CD4-positive, alpha-beta T cell treated with Interferon gamma for 1 hour (primary cell): ENCODE data around the gene TESK2.

ENCODE experiments used
- DNase-seq: peaks from one replicate; pipeline ENCODE4 v3.0.0-alpha.2; 2020

TESK2 gene

GRCh38 chr1:45470306-45470798, 20.6 kb downstream of the TESK2 start:
- DNase-seq, result no peak

DNA sequence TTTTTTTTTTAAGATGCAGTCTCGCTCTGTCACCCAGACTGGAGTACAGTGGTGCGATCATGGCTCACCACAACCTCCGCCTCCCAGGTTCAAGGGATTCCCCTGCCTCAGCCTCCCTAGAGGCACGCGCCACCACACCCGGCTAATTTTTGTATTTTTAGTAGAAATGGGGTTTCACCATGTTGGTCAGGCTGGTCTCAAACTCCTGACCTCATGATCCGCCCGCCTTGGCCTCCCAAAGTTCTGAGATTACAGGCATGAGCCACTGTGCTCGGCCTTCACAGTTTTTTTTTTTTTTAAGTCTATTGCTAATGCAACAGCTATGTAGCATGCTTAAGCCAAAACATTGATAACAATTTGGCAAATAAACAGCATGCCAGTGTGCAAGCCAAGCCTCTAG, 23.6 kb downstream of the TESK2 start:
- DNase-seq, result peak; percentile 7

GRCh38 chr1:45465277-45465676, 25.7 kb downstream of the TESK2 start:
- DNase-seq, result no peak

DNA sequence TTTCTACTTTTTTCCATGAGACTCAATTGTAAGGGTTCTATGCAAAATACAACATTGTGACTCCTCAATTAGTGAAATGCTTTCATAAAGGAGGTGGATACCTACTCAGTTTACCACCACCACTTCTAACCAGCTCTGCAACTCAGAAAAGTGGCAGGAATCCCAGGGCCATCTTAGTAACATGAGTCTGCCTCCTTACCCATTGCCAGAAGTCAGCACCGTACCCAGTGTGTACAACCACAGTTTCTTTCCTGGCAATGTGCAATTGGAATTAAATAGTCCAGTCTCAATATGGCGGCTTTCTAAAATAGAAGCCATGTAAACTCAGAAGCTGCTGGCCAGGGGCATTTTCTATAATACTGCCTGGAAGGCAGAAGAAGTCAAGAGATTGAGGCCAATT, 32.1 kb downstream of the TESK2 start:
- DNase-seq, result no peak

GRCh38 chr1:45456531-45456930, 34.4 kb downstream of the TESK2 start:
- no peak for DNase-seq

DNA sequence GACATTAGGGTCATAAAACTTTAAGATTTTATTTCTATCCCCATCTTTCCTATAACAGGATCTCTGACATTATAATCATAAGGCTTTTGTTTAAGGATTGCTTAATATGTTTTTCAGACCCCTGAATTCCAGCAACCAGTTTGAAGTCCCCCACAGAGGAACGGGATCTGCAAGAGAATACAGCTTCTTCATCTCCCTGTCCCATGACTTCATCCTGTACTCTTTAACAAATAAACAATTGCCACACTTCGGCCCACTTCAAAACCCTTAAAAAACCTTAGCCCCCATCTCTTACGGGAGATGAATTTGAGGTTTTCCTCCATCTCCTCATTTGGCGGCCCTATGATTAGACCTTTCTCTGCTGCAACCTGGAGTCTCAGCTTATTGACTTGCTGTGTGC, 35.8 kb downstream of the TESK2 start:
- DNase-seq, result no peak

GRCh38 chr1:45454464-45454863, 36.5 kb downstream of the TESK2 start:
- no peak for DNase-seq

DNA sequence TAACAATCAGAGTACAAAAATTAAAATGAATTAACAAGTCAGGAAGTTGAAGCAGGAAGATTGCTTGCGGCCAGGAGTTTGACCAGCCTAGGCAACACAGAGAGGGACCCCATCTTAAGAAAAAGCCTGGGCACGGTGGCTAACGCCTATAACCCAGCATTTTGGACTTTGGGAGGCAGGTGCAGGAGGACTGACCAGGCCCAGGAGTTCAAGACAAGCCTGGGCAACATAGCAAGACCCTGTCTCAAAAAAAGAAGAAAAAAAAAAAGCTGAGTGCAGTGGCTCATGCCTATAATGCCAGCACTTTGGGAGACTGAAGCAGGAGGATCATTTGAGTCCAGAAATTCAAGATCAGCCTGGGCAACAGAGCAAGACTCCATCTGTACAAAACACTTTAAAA, 38.5 kb downstream of the TESK2 start:
- no peak for DNase-seq

GRCh38 chr1:45448357-45448756, 42.6 kb downstream of the TESK2 start:
- DNase-seq, result no peak

DNA sequence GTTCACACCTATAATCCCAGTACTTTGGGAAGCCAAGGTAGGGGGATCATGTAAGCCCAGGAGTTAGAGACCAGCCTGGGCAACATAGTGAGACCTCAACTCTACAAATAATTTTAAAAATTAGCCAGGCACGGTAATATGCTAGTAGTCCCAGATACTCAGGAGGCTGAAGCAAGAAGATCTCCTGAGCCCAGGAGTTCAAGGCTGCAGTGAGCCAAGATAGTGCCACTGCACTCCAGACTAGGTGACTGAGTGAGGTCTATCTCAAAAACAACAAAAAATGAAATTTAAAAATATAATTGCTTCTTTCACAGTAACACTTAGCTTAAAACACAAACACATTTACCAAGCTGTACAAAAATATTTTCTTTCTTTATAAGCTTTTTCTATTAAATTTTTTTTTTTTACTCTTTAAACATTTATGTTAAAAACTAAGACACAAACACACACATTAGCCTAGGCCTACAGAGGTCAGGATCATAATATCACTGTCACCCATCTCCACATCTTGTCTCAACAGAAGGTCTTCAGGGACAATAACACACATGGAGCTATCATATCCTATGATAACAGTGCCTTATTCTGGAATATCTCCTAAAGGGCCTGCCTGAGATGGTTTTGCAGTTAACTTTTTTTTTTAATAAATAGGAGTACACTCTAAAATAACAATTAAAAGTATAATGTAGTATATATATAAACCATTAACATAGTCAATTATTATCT, 43.9 kb downstream of the TESK2 start:
- no peak for DNase-seq

- DNase-seq, result no peak
Measured at GRCh38 chr1:45446530-45446929, 44.4 kb downstream of the TESK2 start.

DNA sequence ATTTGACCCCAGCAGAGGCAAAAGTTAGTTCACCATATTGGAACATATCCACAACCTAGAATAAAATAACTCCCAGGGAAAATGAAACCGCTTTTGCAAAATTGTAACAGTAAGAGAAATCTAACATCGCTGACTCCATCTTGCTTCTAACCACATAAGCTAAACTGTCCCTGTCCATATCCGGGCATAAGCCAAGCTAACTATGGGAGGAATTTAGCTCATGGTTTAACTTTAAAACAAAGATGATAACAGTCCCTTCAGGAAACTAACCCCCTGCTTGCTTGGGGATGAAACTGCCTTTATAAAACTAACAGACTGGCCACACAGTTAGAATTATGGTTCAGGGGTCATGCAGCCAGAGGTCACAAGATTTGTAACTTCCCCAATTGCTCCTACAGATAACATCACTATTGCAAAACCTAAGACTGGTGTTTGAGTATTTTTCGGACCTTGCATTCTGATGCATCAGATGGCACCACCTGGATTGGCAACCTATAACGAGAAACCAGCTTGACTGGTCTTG, 46.3 kb downstream of the TESK2 start:
- DNase-seq, result no peak

DNA sequence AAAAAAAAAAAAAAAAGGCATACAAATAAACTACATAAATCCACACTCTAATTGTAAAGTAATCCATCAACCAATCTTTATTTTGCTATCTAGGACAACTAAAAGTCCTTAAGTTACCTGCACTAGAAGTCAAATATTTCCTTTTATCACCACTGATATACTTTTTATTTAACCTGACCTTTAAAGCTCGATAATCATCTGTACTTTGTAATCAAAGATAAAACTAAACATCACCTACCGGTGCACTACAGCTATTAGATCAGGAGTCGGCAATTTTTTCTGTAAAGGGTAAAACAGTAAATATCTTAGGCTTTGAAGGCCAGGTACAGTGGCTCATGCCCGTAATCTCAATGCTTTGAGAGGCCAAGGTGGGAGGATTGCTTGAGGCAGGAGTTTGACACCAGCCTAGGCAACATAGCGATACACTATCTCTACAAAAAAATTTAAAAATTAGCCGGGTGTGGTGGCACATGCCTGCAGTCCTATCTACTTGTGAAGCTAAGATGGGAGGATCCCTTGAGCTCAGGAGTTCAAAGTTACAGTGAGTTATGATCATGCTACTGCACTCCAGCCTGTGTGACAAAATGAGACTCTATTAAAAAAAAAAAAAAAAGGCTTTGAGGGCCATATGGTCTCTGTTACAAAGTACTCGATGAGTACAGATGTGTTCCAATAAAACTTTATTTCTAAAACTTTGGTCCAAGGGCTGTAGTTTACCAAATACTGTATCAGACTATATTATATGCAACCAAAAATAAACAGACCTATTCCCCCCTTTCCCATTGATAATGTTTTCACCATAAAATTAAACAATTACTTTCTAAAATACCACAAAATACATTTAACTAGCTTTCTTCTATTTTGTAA, 47.1 kb downstream of the TESK2 start:
- no peak for DNase-seq

- no peak for DNase-seq
Measured at GRCh38 chr1:45442272-45442671, 48.7 kb downstream of the TESK2 start.

DNA sequence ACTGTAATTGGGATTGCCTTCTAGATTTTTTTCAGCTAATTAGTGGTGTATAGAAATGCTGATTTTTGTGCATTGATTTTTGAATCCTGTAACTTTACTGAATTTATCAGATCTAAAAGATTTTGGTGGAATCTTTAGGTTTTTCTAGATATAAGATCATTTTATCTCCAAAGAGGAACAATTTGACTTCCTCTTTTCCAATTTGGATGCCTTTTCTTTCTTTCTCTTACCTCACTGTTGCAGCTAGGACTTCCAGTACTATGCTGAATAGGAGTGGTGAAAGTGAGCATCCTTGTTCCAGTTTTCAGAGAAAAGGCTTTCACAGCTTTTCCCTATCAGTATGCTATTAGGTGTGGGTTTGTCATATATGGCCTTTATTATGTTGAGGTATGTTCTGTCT, 53.6 kb downstream of the TESK2 start:
- no peak for DNase-seq

- no peak for DNase-seq
Measured at GRCh38 chr1:45430490-45430889, 60.5 kb downstream of the TESK2 start.

- no peak for DNase-seq
Measured at GRCh38 chr1:45429561-45430159, 61.3 kb downstream of the TESK2 start.

DNA sequence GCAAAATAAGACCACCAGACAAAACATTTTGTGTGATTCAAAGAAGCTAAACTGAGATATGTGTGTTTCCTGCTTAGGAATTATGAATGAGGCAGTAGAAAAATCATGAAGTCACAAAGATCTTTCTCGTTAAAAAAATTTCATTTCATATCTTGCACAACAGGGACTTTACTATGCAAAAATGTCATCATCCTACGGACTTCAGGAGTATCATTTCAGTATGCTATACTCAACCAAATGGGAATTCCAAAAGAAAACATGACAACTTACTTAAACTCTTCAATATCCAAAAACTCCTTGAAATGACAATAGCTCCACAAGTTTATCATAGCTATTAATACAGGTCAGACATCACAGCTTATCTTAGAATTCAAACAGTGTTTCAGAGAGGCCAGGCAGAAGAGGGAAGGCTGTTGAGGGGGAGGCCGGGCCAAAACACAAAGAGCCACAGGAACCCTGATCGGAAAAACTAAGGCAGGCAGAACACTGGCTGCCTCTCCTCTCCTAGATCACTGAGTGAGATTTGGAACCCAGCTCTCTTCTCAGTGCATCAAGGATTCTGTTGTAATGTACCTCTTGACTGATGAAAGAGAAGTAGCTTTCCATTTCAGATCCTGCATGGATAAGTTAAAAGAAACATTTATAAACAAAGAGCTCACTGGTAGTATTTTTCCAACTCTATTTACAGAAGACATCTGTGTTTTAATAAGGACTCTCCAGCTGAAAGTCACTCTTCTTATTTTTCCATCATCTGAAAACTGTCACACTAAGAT, 66.9 kb downstream of the TESK2 start:
- no peak for DNase-seq

DNA sequence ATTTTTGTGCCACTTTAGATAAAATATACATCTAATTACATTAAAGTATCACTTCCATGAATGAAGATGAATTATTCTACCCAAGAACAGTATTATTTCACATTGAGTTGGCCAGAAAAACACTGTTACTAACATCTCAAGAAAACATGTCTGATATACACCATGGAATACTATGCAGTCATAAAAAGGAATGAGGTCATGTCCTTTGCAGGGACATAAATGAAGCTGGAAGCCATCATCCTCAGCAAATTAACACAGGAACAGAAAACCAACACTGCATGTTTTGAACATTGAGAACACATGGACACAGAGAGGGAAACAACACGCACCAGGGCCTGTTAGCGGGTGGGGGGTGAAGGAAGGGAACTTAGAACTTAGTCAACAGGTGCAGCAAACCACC, 69.0 kb downstream of the TESK2 start:
- no peak for DNase-seq

- no peak for DNase-seq
Measured at GRCh38 chr1:45414746-45415145, 76.2 kb downstream of the TESK2 start.

DNA sequence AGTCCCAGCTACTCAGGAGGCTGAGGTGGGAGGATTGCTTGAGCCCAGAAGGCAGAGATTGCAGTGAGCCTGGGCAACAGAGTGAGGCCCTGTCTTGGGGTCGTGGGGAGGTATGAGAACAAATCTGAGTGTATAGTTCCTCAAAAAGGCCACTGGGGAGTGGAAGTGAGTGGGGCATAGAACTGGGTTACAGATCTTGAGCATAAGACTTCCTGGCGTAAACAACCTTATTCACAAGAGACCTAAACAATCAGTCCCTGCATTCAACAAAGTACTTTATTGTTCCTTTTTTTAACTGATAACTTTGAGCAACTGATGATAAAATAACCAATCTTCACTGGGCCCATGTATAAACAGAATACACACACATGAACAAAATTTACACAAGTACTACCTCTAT, 78.1 kb downstream of the TESK2 start:
- peak; percentile 18 for DNase-seq

- no peak for DNase-seq
Measured at GRCh38 chr1:45411510-45411899, 79.5 kb downstream of the TESK2 start.
